ENCODE results near the gene HLA-DRB1.
A peak's percentile ranks its signal among the peaks of the same experiment; 100 is the strongest.
"Not testable (repeated sequence)": the region's sequence is repeated elsewhere in the genome, so short reads cannot be mapped to it uniquely, and the experiment has no call there.

Gene HLA-DRB1

GRCh38 chr6:32603222-32603621, 13.6 kb upstream of the HLA-DRB1 start:
- Histone ChIP-seq H3K9me3 (ENCODE audit: insufficient read depth, low read length) (no peaks in the 10 kb centered on the region), H3K9me2 (replicated peaks; ENCODE audit: insufficient read depth, low read length) (no peaks in the 10 kb centered on the region), H3K4me3 (ENCODE audit: insufficient read depth, low read length, poor library complexity, severe bottlenecking) (no peak overlapping the region), H3K79me2 (ENCODE audit: insufficient read depth, low read length) (no peaks in the 10 kb centered on the region), H3K9ac (ENCODE audit: low read length) (0 out of 2 replicates have a peak overlapping the region, but pooled peaks have one; percentile 2), H3K36me3 (ENCODE audit: low read length) (no peaks in the 10 kb centered on the region), H3K4me2 (ENCODE audit: low read depth, low read length, poor library complexity, severe bottlenecking) (peak overlapping the region; percentile 34), H2AFZ (ENCODE audit: low read depth, low read length, severe bottlenecking) (peak overlapping the region; percentile 6), H4K20me1 (ENCODE audit: low read depth, low read length) (no peaks in the 10 kb centered on the region), H3K27ac (ENCODE audit: low read depth, low read length) (peak overlapping the region; percentile 73), H3F3A (ENCODE audit: insufficient read depth) (peaks cover 6% of the 10 kb centered on the region), H3K27me3 (ENCODE audit: low read length) (no peaks in the 10 kb centered on the region)
- TF ChIP-seq CTCF (IDR thresholded peaks at IDR 0.05; ENCODE audit: insufficient read depth, low read length, poor library complexity, severe bottlenecking), result no peak
- TF ChIP-seq EZH2phosphoT487 (conservative IDR thresholded peaks at IDR 0.05; ENCODE audit: low read length), result no peak

- Histone ChIP-seq H3K9me3 (ENCODE audit: insufficient read depth, low read length) (no peaks in the 10 kb centered on the region), H3K9me2 (replicated peaks; ENCODE audit: insufficient read depth, low read length) (no peaks in the 10 kb centered on the region), H2AFZ (ENCODE audit: low read depth, low read length, severe bottlenecking) (peak overlapping the region; percentile 6), H4K20me1 (ENCODE audit: low read depth, low read length) (no peaks in the 10 kb centered on the region), H3K9ac (ENCODE audit: low read length) (no peak overlapping the region), H3K27me3 (ENCODE audit: low read length) (no peaks in the 10 kb centered on the region), H3F3A (ENCODE audit: insufficient read depth) (peaks cover 6% of the 10 kb centered on the region), H3K36me3 (ENCODE audit: low read length) (no peaks in the 10 kb centered on the region), H3K27ac (ENCODE audit: low read depth, low read length) (no peak overlapping the region; the same call in 1 of the 2 replicates), H3K79me2 (ENCODE audit: insufficient read depth, low read length) (no peaks in the 10 kb centered on the region), H3K4me3 (ENCODE audit: insufficient read depth, low read length, poor library complexity, severe bottlenecking) (no peak overlapping the region), H3K4me2 (ENCODE audit: low read depth, low read length, poor library complexity, severe bottlenecking) (no peak overlapping the region)
- TF ChIP-seq CTCF (IDR thresholded peaks at IDR 0.05; ENCODE audit: insufficient read depth, low read length, poor library complexity, severe bottlenecking) (no peak), EZH2phosphoT487 (conservative IDR thresholded peaks at IDR 0.05; ENCODE audit: low read length) (no peak)
These were observed 12.7 kb upstream of the HLA-DRB1 start for GRCh38 chr6:32602383-32602782.

- H3F3A ChIP-seq (ENCODE audit: insufficient read depth), result no peaks in the 10 kb centered on the region
- H3K36me3 ChIP-seq (ENCODE audit: low read length), result no peaks in the 10 kb centered on the region
- H4K20me1 ChIP-seq (ENCODE audit: low read depth, low read length), result no peaks in the 10 kb centered on the region
- no peak overlapping the region for H3K27ac ChIP-seq (ENCODE audit: low read depth, low read length)
- no peaks in the 10 kb centered on the region for H3K9me3 ChIP-seq (ENCODE audit: insufficient read depth, low read length)
- H3K79me2 ChIP-seq (ENCODE audit: insufficient read depth, low read length), result no peaks in the 10 kb centered on the region
- H3K9me2 ChIP-seq (replicated peaks; ENCODE audit: insufficient read depth, low read length), result no peaks in the 10 kb centered on the region
- H3K9ac ChIP-seq (ENCODE audit: low read length), result no peak overlapping the region
- no peaks in the 10 kb centered on the region for H3K27me3 ChIP-seq (ENCODE audit: low read length)
- no peak overlapping the region for H2AFZ ChIP-seq (ENCODE audit: low read depth, low read length, severe bottlenecking)
- no peak overlapping the region for H3K4me2 ChIP-seq (ENCODE audit: low read depth, low read length, poor library complexity, severe bottlenecking)
- no peak overlapping the region for H3K4me3 ChIP-seq (ENCODE audit: insufficient read depth, low read length, poor library complexity, severe bottlenecking)
- TF ChIP-seq EZH2phosphoT487 (conservative IDR thresholded peaks at IDR 0.05; ENCODE audit: low read length) (no peak), CTCF (IDR thresholded peaks at IDR 0.05; ENCODE audit: insufficient read depth, low read length, poor library complexity, severe bottlenecking) (no peak)
These were observed 7.4 kb upstream of the HLA-DRB1 start for GRCh38 chr6:32597024-32597423.

GRCh38 chr6:32590713-32591112, 1.1 kb upstream of the HLA-DRB1 start:
- not testable (repeated sequence) for H3K27me3 ChIP-seq (ENCODE audit: low read length); H3F3A ChIP-seq (ENCODE audit: insufficient read depth); H3K4me3 ChIP-seq (ENCODE audit: insufficient read depth, low read length, poor library complexity, severe bottlenecking); H4K20me1 ChIP-seq (ENCODE audit: low read depth, low read length); H3K9ac ChIP-seq (ENCODE audit: low read length); H3K9me2 ChIP-seq (replicated peaks; ENCODE audit: insufficient read depth, low read length); H3K9me3 ChIP-seq (ENCODE audit: insufficient read depth, low read length); H2AFZ ChIP-seq (ENCODE audit: low read depth, low read length, severe bottlenecking); H3K4me2 ChIP-seq (ENCODE audit: low read depth, low read length, poor library complexity, severe bottlenecking); H3K36me3 ChIP-seq (ENCODE audit: low read length); H3K27ac ChIP-seq (ENCODE audit: low read depth, low read length)
- peaks cover 28% of the 10 kb centered on the region for H3K79me2 ChIP-seq (ENCODE audit: insufficient read depth, low read length)
